ENCODE results near the gene PLRG1.

PLRG1 gene

DNA sequence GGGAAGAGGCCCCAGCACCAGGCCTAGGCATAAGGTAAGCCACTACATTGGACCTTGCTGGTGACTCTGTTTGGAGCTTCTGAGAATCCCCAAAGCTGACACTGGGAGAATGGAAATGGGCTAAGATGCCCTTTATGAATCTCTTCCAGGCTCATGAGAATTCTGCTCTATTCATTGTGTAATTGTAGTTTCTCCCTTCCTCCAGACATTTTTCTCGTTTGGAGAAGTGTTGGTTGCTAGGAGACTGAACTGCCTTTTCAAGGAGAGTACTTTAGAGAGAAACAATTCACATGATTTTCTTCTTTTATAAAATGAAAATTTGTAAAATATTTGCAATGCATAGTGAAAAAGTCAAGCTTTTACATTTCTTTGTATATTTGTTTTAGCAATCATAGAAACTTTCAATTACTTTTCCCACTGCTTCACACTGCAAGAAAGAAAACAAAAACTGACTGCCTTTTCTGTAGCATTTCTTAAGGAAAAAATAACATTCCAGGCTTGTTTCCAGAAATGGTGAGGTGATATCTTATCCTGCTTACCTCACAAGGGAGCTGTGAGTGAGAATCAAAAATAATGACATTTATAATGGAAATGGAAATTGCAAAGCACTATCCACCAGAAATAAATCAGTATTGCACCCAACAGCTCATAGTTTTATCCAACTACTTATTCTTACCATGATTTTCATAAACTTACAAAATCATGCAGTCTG is 33.7 kb downstream of the PLRG1 start:
- DNase-seq = no peak

DNA sequence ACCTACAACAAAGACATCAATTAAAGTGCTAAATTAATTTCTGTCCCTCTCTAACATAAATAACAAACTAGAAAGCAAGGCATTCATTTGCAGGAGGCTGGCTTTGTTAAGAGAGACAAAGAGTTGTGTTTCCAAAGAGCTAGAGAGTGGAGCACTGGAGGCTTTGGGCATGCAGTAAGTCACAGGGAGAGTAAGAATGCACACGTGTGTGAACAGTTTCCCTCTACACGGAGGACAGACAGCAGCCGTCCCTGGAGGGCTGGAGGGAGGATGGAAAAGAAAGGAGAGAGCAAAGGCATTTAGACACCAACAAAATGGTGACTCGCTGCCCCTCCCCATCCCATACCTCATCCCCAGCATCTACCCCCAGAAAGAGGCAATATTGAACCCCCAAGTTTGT is 38.2 kb downstream of the PLRG1 start:
- DNase-seq = no peak

DNA sequence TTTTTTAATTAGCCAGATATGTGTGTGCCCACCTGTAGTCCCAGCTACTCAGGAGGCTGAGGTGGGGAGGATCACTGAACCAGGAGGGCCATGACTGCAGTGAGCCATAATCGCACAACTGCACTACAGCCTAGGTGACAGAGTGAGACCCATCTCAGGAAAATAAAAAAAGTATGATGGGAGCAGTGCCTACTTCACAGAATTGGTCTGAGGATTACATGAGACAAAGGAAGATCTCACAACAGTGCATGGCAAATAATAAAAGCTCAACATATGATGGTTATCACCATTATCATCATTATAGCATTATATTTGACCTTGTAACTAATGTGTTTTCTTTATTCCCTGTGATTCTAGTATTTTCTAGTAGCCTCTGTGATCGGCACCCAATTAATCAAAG is 38.7 kb downstream of the PLRG1 start:
- DNase-seq = no peak

- DNase-seq = no peak
Measured at GRCh38 chr4:154507156-154507555, 43.0 kb downstream of the PLRG1 start.

- no peak for DNase-seq
Measured at GRCh38 chr4:154506253-154506652, 43.9 kb downstream of the PLRG1 start.

- no peak for DNase-seq
Measured at GRCh38 chr4:154503598-154503997, 46.6 kb downstream of the PLRG1 start.

DNA sequence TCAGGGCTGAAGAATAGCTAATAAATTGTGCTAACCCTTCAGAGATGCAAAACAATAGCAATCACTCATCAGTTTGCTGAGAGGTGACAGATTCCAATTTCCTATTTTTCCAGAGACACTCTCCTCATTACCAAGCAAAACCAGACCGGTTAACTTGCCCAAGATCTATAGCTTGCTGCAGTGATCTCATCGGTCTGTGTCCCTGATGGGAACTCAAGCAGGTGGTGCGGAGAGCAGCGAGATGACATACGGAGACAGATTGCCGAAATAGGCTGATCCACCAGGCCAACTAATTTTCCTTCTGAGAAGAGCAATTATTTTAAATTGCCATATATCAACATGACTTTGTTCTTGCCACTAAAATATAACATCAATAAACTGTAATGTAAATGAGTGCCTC is 48.1 kb downstream of the PLRG1 start:
- no peak for DNase-seq

DNA sequence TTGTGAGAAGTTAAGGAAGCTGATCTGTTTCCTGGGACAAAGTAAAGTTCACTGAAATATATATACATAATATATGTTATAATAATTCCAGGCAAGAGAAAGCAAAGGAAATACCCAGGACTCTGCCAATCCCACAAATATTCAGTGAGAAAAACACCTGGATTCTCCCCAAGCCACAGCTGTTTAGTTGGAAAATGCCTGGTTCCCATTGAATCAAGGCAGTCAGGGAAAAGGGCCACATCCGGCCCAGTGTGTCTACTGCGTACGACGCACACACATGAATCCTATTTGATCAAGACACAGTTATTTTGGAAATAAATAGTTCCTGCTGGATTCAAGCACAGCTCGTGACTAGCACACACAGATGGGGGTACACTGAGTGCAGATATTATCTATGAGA is 52.3 kb downstream of the PLRG1 start:
- DNase-seq = no peak

DNA sequence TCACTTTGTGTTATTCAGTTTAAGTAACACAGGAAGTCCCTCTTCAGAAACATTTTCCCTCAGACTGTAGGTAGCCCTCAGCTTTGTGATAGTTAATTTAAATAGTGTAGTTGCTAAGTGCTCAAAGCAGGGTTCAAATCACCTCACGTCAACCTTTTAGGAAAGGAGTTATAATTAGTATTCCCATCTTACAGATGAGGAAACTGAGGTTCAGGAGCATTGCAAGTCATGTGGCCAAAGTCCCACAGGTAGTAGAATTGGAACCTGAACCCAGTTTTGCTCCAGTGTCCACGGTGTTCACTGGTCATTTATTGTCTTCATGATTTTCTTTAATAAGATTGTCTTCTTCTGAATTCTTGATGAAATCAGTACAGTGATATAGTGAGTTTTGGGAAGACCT is 54.3 kb downstream of the PLRG1 start:
- DNase-seq = no peak

- no peak for DNase-seq
Measured at GRCh38 chr4:154492288-154492687, 57.9 kb downstream of the PLRG1 start.

- DNase-seq = no peak
Measured at GRCh38 chr4:154491341-154492271, 58.6 kb downstream of the PLRG1 start, which contains the start of gene DCHS2. DCHS2 (minus strand) TSS chr4:154491799; CDS start chr4:154491355, 444 bp downstream.

GRCh38 chr4:154490583-154491340 is 59.4 kb downstream of the PLRG1 start:
- DNase-seq = no peak

GRCh38 chr4:154490234-154490582 is 60.0 kb downstream of the PLRG1 start:
- no peak for DNase-seq

- no peak for DNase-seq
Measured at GRCh38 chr4:154489558-154490233, 60.5 kb downstream of the PLRG1 start.

- no peak for DNase-seq
Measured at GRCh38 chr4:154487145-154487544, 63.1 kb downstream of the PLRG1 start.

- DNase-seq = no peak
Measured at GRCh38 chr4:154485127-154485773, 65.0 kb downstream of the PLRG1 start.

Measured in cortex of kidney (tissue), 1 donor.